ENCODE measurements around the gene NAA35. TPM values are rescaled to one million over a fixed set of nuclear protein-coding genes. Genes with fewer than 3 reads are reported as not detected.

Gene NAA35
- total RNA-seq, 1 experiment from 2014 or later, result 12.2 TPM

DNA sequence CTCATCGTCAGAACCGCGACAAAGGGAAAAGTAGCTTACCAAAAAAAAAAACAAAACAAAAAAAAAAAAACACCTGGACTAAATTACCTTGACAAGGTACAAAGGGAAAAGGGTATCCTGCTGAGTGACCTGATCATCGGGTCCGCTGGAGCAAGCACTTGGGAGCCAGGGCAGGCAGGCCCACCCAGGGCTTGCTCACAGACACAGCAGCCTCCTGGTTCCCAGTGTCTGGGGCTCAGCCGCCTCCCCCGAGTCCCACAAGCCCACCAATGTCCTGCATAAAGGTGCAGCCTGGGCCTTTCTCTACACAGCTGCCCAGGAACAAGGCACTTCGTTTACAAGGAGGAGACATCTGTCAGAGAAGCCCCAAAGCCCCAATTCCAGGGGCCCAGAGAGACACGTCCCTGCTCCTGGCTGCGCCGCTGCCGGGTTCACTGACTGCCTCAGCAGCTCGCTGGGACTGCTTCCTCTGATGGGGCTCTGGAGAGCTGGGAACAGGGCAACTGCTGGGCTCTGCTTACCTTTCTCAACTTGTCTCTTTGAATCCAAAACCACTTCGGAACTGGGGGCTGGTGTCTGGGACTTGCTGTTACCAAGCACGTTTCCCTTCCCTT, 95.0 kb downstream of the NAA35 start:
- CTCF ChIA-PET, result interaction anchor here (0.6 to 0.7 kb wide), 2 partner anchors 93 to 604 kb away, joined by 3 to 5 read pairs; no protein-coding TSS in a partner anchor
- TF ChIP-seq EZH2phosphoT487 (IDR thresholded peaks at IDR 0.05; ENCODE audit: borderline replicate concordance, low read length) (no peak), EZH2 (IDR thresholded peaks at IDR 0.05; ENCODE audit: low read length, unreplicated experiment) (no peak), CTCF (conservative IDR thresholded peaks at IDR 0.05; ENCODE audit: low read depth, low read length) (no peak)
- Histone ChIP-seq H3K9me3 (ENCODE audit: low read length) (no peaks in the 10 kb centered on the region), H3K9ac (ENCODE audit: low read length) (no peak overlapping the region), H3K4me2 (ENCODE audit: low read length) (no peak overlapping the region), H3K27ac (ENCODE audit: low read length) (no peak overlapping the region), H2AFZ (ENCODE audit: low read length) (no peak overlapping the region), H4K20me1 (ENCODE audit: low read length) (no peaks in the 10 kb centered on the region), H3K79me2 (ENCODE audit: low read length) (no peaks in the 10 kb centered on the region), H3K9me2 (replicated peaks; ENCODE audit: low read length) (no peaks in the 10 kb centered on the region), H3F3A (ENCODE audit: low read length, unreplicated experiment) (no peaks in the 10 kb centered on the region), H3K36me3 (ENCODE audit: low read depth, low read length) (no peaks in the 10 kb centered on the region), H3K4me1 (ENCODE audit: insufficient read depth, low read length) (no peaks in the 10 kb centered on the region), H3K27me3 (ENCODE audit: low read length) (no peaks in the 10 kb centered on the region), H3K4me3 (ENCODE audit: low read length) (no peak overlapping the region)
- POLR2A ChIA-PET (ENCODE audit: unreplicated experiment), result no interaction called here
- DNase-seq (no peak), ATAC-seq (no peak)
- no TSS peak for BruUV-seq (replicated peaks)
- intact Hi-C loops (cut with micrococcal nuclease), result loop anchor here (2.0 kb wide), 1 partner anchor 203 kb away; no protein-coding TSS in a partner anchor

- ATAC-seq (no peak), DNase-seq (no peak)
- CTCF ChIA-PET, result no interaction called here
- intact Hi-C loops (cut with micrococcal nuclease), result no loop called here
- H3K36me3 ChIP-seq (ENCODE audit: low read depth, low read length), result no peaks in the 10 kb centered on the region
- no peaks in the 10 kb centered on the region for H3K9me3 ChIP-seq (ENCODE audit: low read length)
- H3K4me1 ChIP-seq (ENCODE audit: insufficient read depth, low read length), result no peaks in the 10 kb centered on the region
- no TSS peak for BruUV-seq (replicated peaks)
- no peaks in the 10 kb centered on the region for H3F3A ChIP-seq (ENCODE audit: low read length, unreplicated experiment)
- H4K20me1 ChIP-seq (ENCODE audit: low read length), result no peaks in the 10 kb centered on the region
- no peak overlapping the region for H3K27ac ChIP-seq (ENCODE audit: low read length)
- no peak overlapping the region for H3K9ac ChIP-seq (ENCODE audit: low read length)
- H3K4me2 ChIP-seq (ENCODE audit: low read length), result no peak overlapping the region
- H3K4me3 ChIP-seq (ENCODE audit: low read length), result no peak overlapping the region
- H3K79me2 ChIP-seq (ENCODE audit: low read length), result no peaks in the 10 kb centered on the region
- POLR2A ChIA-PET (ENCODE audit: unreplicated experiment), result no interaction called here
- no peaks in the 10 kb centered on the region for H3K27me3 ChIP-seq (ENCODE audit: low read length)
- H2AFZ ChIP-seq (ENCODE audit: low read length), result no peak overlapping the region
- TF ChIP-seq EZH2 (IDR thresholded peaks at IDR 0.05; ENCODE audit: low read length, unreplicated experiment), result no peak
- no peak for TF ChIP-seq EZH2phosphoT487 (IDR thresholded peaks at IDR 0.05; ENCODE audit: borderline replicate concordance, low read length)
- no peak for TF ChIP-seq CTCF (conservative IDR thresholded peaks at IDR 0.05; ENCODE audit: low read depth, low read length)
- H3K9me2 ChIP-seq (replicated peaks; ENCODE audit: low read length), result no peaks in the 10 kb centered on the region
Observed at GRCh38 chr9:86036555-86036954, 95.6 kb downstream of the NAA35 start.

GRCh38 chr9:86039991-86040860, 99.3 kb downstream of the NAA35 start:
- no peak for ATAC-seq
- Histone ChIP-seq H3K9ac (ENCODE audit: low read length) (no peak overlapping the region), H3K27ac (ENCODE audit: low read length) (no peak overlapping the region), H3K36me3 (ENCODE audit: low read depth, low read length) (no peaks in the 10 kb centered on the region), H3F3A (ENCODE audit: low read length, unreplicated experiment) (no peaks in the 10 kb centered on the region), H3K4me3 (ENCODE audit: low read length) (no peak overlapping the region), H3K4me2 (ENCODE audit: low read length) (no peak overlapping the region), H3K79me2 (ENCODE audit: low read length) (no peaks in the 10 kb centered on the region), H3K9me3 (ENCODE audit: low read length) (no peaks in the 10 kb centered on the region), H3K4me1 (ENCODE audit: insufficient read depth, low read length) (no peaks in the 10 kb centered on the region), H2AFZ (ENCODE audit: low read length) (no peak overlapping the region), H3K27me3 (ENCODE audit: low read length) (no peaks in the 10 kb centered on the region), H4K20me1 (ENCODE audit: low read length) (no peaks in the 10 kb centered on the region), H3K9me2 (replicated peaks; ENCODE audit: low read length) (no peaks in the 10 kb centered on the region)
- TF ChIP-seq CTCF (conservative IDR thresholded peaks at IDR 0.05; ENCODE audit: low read depth, low read length), result no peak
- TF ChIP-seq EZH2phosphoT487 (IDR thresholded peaks at IDR 0.05; ENCODE audit: borderline replicate concordance, low read length), result no peak
- no peak for TF ChIP-seq EZH2 (IDR thresholded peaks at IDR 0.05; ENCODE audit: low read length, unreplicated experiment)
- CTCF ChIA-PET, result no interaction called here
- no TSS peak for BruUV-seq (replicated peaks)
- POLR2A ChIA-PET (ENCODE audit: unreplicated experiment), result no interaction called here
- DNase-seq, result no peak
- intact Hi-C loops (cut with micrococcal nuclease), result no loop called here
